ENCODE results near the gene STAC.

DNA sequence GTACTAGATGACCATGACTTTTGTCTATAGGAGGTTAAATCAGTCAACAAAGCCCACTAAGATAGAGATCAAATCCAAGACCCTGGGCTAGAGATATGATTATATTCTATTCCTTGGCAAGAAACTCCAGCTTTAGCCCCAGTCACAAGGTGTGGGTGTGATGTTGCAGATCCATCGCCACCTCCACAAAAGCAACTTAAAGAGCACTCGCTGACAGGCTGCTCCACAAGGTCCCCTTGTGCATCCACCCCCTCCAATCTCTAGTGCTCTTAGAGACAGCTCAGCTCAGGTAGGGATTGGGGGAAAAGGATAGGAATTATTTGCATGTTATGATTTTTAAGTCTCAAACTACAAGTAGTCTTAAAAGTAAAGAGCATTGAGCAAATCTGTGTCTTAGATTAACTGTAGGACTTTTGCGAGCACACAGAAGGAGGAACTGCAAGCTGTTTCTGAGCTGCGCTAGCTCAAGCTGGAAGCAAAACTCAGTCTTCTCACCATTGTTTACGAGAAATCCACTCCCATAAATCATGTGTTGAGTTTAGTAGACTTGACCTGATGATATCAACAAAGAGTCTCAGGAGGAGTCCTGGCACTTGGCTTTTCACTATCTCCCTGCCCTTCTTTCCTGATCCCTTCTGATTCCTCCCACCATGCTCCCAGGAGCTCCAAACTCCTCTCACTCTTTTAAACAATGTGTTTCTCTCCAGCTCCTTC, 177.6 kb downstream of the STAC start:
- no peak for TF ChIP-seq EP300 (IDR thresholded peaks at IDR 0.05)
- TF ChIP-seq POLR2AphosphoS5 (IDR thresholded peaks at IDR 0.05): no peak
- TF ChIP-seq, protein P1, sequence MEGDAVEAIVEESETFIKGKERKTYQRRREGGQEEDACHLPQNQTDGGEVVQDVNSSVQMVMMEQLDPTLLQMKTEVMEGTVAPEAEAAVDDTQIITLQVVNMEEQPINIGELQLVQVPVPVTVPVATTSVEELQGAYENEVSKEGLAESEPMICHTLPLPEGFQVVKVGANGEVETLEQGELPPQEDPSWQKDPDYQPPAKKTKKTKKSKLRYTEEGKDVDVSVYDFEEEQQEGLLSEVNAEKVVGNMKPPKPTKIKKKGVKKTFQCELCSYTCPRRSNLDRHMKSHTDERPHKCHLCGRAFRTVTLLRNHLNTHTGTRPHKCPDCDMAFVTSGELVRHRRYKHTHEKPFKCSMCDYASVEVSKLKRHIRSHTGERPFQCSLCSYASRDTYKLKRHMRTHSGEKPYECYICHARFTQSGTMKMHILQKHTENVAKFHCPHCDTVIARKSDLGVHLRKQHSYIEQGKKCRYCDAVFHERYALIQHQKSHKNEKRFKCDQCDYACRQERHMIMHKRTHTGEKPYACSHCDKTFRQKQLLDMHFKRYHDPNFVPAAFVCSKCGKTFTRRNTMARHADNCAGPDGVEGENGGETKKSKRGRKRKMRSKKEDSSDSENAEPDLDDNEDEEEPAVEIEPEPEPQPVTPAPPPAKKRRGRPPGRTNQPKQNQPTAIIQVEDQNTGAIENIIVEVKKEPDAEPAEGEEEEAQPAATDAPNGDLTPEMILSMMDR (IDR thresholded peaks at IDR 0.05): no peak
- no peak for TF ChIP-seq POLR2A (IDR thresholded peaks at IDR 0.05)
